A673 (cell line): ENCODE data around the gene LRRC8D. TPM values are rescaled to one million over a fixed set of nuclear protein-coding genes. Genes with fewer than 3 reads are reported as not detected.

Source experiments
- BruUV-seq: library from RNA; stranded (reverse); fragments of 400-500 nt; replicated peaks from 2 replicates; lab custom pipeline; 2021; lab: Mats Ljungman, UMichigan
- CTCF ChIA-PET: fragments of 300-600 bp; sonication (Branson Sonifier 250); formaldehyde crosslinking; loops from one replicate; lab custom pipeline; 2022; ENCODE audit warnings: antibody characterized with exemption; lab: Charles Lee
- POLR2A ChIA-PET: fragments of 300-600 bp; sonication (Branson Sonifier 250); formaldehyde crosslinking; loops from one replicate; lab custom pipeline; 2022; ENCODE audit warnings: antibody characterized with exemption; ENCODE audit not compliant: low non-redundant PET; lab: Charles Lee
- DNase-seq: peaks from one replicate; pipeline ENCODE4 v3.0.0-alpha.2; 2015; ENCODE audit warnings: low spot score
- H3K27ac ChIP-seq: fragments of 200-600 bp; sonication (generic); 2 replicates; pipeline ENCODE4 v1.5.1; 2016; ENCODE audit warnings: mixed run types, low read depth, mild to moderate bottlenecking, mixed read lengths, antibody characterized with exemption, low read length; ENCODE audit not compliant: poor library complexity, severe bottlenecking
- H3K27me3 ChIP-seq: fragments of 200-600 bp; sonication (generic); replicated peaks from 2 replicates; pipeline ENCODE4 v1.6.1; 2017; ENCODE audit warnings: mixed run types, low read depth, mild to moderate bottlenecking, mixed read lengths, antibody characterized with exemption, low read length; ENCODE audit not compliant: insufficient read depth, poor library complexity
- H3K36me3 ChIP-seq: fragments of 200-600 bp; sonication (generic); 2 replicates; pipeline ENCODE4 v1.6.1; 2016; ENCODE audit warnings: mixed run types, mild to moderate bottlenecking, mixed read lengths, antibody characterized with exemption, low read length; ENCODE audit not compliant: insufficient read depth, poor library complexity, severe bottlenecking
- H3K4me1 ChIP-seq: fragments of 200-600 bp; sonication (generic); 2 replicates; pipeline ENCODE4 v1.6.1; 2017; ENCODE audit warnings: mixed run types, mild to moderate bottlenecking, mixed read lengths, antibody characterized with exemption, low read length; ENCODE audit not compliant: insufficient read depth, poor library complexity, severe bottlenecking
- H3K4me3 ChIP-seq: fragments of 200-600 bp; sonication (generic); 2 replicates; pipeline ENCODE4 v1.5.1; 2016; ENCODE audit warnings: low read depth, mixed run types, mild to moderate bottlenecking, mixed read lengths, low read length; ENCODE audit not compliant: poor library complexity, severe bottlenecking
- H3K9me3 ChIP-seq: fragments of 200-600 bp; sonication (generic); 2 replicates; pipeline ENCODE4 v1.6.1; 2016; ENCODE audit warnings: mixed run types, low read depth, mild to moderate bottlenecking, mixed read lengths, antibody characterized with exemption, low read length; ENCODE audit not compliant: poor library complexity, severe bottlenecking
- EZH2 ChIP-seq: fragments of 200-600 bp; sonication (generic); IDR thresholded peaks from 2 replicates; pipeline ENCODE4 v1.6.1; 2017; ENCODE audit warnings: borderline replicate concordance, low read depth, mild to moderate bottlenecking, mixed read lengths, antibody characterized with exemption, low read length; ENCODE audit not compliant: poor library complexity, severe bottlenecking
- intact Hi-C: fragments of 100-400 bp; cut with micrococcal nuclease; formaldehyde crosslinking; loops from one replicate; pipeline ENCODE4 v1.10.0; 2022; ENCODE audit not compliant: unreplicated experiment
- total RNA-seq: library from RNA; stranded (reverse); gene quantifications from 2 replicates; pipeline ENCODE4 v1.2.3, GENCODE V29; 2021
- TF ChIP-seq, protein P1 (sequence below): fragments of 300-800, 200-600 bp; sonication (generic); conservative IDR thresholded peaks from 2 replicates; pipeline ENCODE4 v1.5.1; 2017; ENCODE audit warnings: low read depth, mild to moderate bottlenecking, antibody characterized with exemption, low read length, moderate library complexity, mixed read lengths

LRRC8D gene
- total RNA-seq, 1 experiment from 2014 or later = 59.4 TPM

DNA sequence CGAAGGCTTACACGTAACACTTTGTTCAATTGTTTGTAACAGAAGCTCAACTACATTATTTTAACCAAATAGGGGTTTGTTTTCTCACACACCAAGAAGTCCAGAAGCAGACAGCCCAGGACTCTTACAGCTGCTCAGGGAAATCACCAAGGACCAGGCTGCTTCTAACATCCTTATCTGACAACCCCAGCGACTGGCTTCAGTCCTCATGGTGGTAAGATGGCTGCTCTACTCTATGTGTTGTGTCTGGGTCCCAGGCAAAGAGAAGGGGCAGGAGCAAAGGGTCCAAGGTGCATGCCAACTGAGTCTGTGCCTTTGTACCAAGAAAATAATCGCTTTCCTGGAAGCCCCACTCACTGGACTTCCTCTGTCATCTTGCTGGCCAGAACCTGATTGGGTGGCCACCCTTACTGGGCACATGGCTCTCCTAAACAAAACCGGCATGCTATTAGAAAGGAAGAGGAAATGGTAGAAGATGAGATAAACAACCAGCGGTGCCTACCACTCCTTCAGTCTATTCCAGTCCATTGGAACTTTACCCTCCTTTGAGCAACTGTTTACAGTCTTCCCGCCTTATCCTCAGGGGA lies 34.1 kb upstream of the LRRC8D start:
- H3K4me3 ChIP-seq = no peak overlapping the region
- intact Hi-C loops = no loop called here
- BruUV-seq = no TSS peak
- no peak for TF ChIP-seq EZH2
- TF ChIP-seq, protein P1, sequence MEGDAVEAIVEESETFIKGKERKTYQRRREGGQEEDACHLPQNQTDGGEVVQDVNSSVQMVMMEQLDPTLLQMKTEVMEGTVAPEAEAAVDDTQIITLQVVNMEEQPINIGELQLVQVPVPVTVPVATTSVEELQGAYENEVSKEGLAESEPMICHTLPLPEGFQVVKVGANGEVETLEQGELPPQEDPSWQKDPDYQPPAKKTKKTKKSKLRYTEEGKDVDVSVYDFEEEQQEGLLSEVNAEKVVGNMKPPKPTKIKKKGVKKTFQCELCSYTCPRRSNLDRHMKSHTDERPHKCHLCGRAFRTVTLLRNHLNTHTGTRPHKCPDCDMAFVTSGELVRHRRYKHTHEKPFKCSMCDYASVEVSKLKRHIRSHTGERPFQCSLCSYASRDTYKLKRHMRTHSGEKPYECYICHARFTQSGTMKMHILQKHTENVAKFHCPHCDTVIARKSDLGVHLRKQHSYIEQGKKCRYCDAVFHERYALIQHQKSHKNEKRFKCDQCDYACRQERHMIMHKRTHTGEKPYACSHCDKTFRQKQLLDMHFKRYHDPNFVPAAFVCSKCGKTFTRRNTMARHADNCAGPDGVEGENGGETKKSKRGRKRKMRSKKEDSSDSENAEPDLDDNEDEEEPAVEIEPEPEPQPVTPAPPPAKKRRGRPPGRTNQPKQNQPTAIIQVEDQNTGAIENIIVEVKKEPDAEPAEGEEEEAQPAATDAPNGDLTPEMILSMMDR = no peak
- no peak for DNase-seq
- no peaks in the 10 kb centered on the region for H3K4me1 ChIP-seq
- ChIA-PET CTCF (interaction anchor here (0.7 kb wide), 1 partner anchor 1222 kb away, joined by 9 read pairs; no protein-coding TSS in a partner anchor), POLR2A (no interaction called here)
- no peaks in the 10 kb centered on the region for H3K27me3 ChIP-seq
- H3K27ac ChIP-seq = no peak overlapping the region
- H3K9me3 ChIP-seq = no peaks in the 10 kb centered on the region
- no peaks in the 10 kb centered on the region for H3K36me3 ChIP-seq

DNA sequence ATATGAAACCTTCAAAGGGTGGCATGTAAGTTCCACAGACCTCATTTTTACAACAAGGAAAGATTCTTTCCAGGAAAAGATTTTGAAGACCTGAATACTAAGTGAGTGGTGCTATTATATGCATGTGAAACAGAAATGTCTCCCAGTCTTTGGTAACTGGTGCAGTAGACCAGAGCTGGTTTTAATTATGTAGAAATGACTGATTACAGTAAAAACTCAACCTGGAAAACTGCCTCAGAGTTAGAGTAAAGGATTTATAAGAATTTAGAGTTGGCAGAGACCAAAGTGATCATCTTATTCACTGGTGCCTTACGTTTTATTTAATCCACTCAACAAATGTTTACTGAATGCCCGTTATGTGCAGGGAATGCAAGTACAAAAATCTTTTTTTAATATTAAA lies 30.2 kb upstream of the LRRC8D start:
- H3K36me3 ChIP-seq = no peaks in the 10 kb centered on the region
- intact Hi-C loops = no loop called here
- H3K4me1 ChIP-seq = no peaks in the 10 kb centered on the region
- H3K27ac ChIP-seq = no peak overlapping the region
- no peak for DNase-seq
- no peak for TF ChIP-seq EZH2
- TF ChIP-seq, protein P1 = no peak
- H3K4me3 ChIP-seq = no peak overlapping the region
- ChIA-PET CTCF (no interaction called here), POLR2A (no interaction called here)
- H3K27me3 ChIP-seq = no peaks in the 10 kb centered on the region
- no peaks in the 10 kb centered on the region for H3K9me3 ChIP-seq
- no TSS peak for BruUV-seq

DNA sequence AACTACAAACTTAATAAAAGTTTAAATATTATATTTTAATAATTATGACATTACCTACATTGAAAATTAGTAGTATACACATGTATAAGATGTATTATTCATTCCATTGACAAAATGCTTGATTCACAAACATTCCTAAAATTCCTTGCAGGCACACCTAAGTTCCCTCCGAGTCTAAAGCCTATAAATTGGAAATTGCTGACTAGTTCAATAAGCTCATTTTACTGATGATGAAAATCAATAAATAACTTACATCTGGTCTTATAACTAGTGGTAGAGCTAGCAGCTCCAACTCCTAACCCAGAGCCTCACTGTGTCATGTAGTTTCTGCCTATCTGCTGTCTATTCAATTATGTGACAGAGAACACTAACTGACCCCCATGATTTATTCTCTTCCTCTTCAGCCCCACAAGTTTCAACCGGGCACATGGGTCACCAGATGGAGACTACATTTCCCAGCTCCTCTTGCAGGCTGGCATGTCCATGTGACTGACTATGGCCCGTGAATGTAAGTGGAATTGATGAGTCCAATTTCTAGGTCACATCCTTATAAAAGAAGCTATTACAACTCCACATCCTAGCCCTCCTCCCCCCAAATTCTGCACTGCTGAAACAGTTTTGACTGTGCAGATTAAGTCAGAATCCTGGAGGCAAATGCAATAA lies 29.6 kb upstream of the LRRC8D start:
- Histone ChIP-seq H3K36me3 (no peaks in the 10 kb centered on the region), H3K27ac (no peak overlapping the region), H3K27me3 (no peaks in the 10 kb centered on the region), H3K9me3 (no peaks in the 10 kb centered on the region), H3K4me1 (no peaks in the 10 kb centered on the region), H3K4me3 (no peak overlapping the region)
- ChIA-PET POLR2A (interaction anchor here (0.5 kb wide), 1 partner anchor 13 kb away, joined by 14 read pairs; no protein-coding TSS in a partner anchor), CTCF (interaction anchor here (0.6 kb wide), 1 partner anchor 13 kb away, joined by 3 read pairs; no protein-coding TSS in a partner anchor)
- no peak for TF ChIP-seq EZH2
- TF ChIP-seq, protein P1 = no peak
- no peak for DNase-seq
- intact Hi-C loops = no loop called here
- BruUV-seq = no TSS peak
